Thyroid gland (tissue), 4 donors: ENCODE measurements around the gene PERP. TPM values are rescaled to one million over a fixed set of nuclear protein-coding genes. Genes with fewer than 3 reads are reported as not detected.

Experiments
- DNase-seq, 2 donors: peaks; one replicate each; pipeline ENCODE4 v3.0.0-alpha.2; 2019
- H3K27ac ChIP-seq, 3 donors: fragments of 200-600 bp; sonication (generic); 1 replicate in 2 of 3; 2 replicates in 1 of 3; pipeline ENCODE4 v1.5.1; 2016 to 2019; ENCODE audit warnings: mild to moderate bottlenecking in 1 of 3, moderate library complexity in 1 of 3
- H3K27me3 ChIP-seq: fragments of 200-600 bp; sonication (generic); one replicate; pipeline ENCODE4 v1.5.1; 2019
- H3K36me3 ChIP-seq, 2 donors: fragments of 200-600 bp; sonication (generic); one replicate each; pipeline ENCODE4 v1.5.1; 2016 to 2019
- H3K4me1 ChIP-seq, 2 donors: fragments of 200-600 bp; sonication (generic); one replicate each; pipeline ENCODE4 v1.5.1; 2017 to 2019
- H3K4me3 ChIP-seq, 3 donors: fragments of 200-600 bp; sonication (generic); replicated peaks in 1 of 3; 1 replicate in 2 of 3; 2 replicates in 1 of 3; pipeline ENCODE4 v1.5.1; 2016; ENCODE audit warnings: mild to moderate bottlenecking in 1 of 3
- H3K9me3 ChIP-seq: fragments of 200-600 bp; sonication (generic); one replicate; pipeline ENCODE4 v1.5.1; 2017
- CTCF ChIP-seq, 6 experiments: fragments of 200-600 bp in 3 of 6; fragments of 450-650 bp in 3 of 6; sonication (generic) in 3 of 6; IDR thresholded peaks; one replicate each; pipeline ENCODE4 v1.5.1; 2016 to 2019; ENCODE audit warnings: antibody characterized with exemption in 6 of 6, mild to moderate bottlenecking in 2 of 6, inconsistent platforms in 1 of 6, moderate library complexity in 1 of 6
- POLR2A ChIP-seq, 2 donors: fragments of 450-650 bp; IDR thresholded peaks; one replicate each; pipeline ENCODE4 v1.6.1; 2017; ENCODE audit warnings: antibody characterized with exemption in 2 of 2, mild to moderate bottlenecking in 2 of 2, moderate library complexity in 1 of 2
- WGBS, 2 donors: methylation state at CpG; one replicate each; pipeline ENCODE4 v1.1.5; 2017; 5-methylcytosine and 5-hydroxymethylcytosine counted together
- intact Hi-C: fragments of 100-400 bp; cut with DNase I; formaldehyde crosslinking; loops from one replicate; pipeline ENCODE4 v1.15.1; 2023
- total RNA-seq, 4 donors: library from RNA; depleted of rRNA; stranded (reverse); fragments of >200 nt; gene quantifications; one replicate each; pipeline ENCODE4 v1.2.3, GENCODE V29; 2016

Gene PERP
- total RNA-seq, 4 donors from 2014 or later = 26.4 to 47.8 (median 31.2) TPM

GRCh38 chr6:138106665-138107077, 548 bp downstream of the PERP start:
- H3K27ac ChIP-seq = peak overlapping the region; percentile 80 to 89 (median 83)
- no peaks in the 10 kb centered on the region for H3K9me3 ChIP-seq
- peaks cover 0 to 10% of the 10 kb centered on the region in 2 donors for H3K4me1 ChIP-seq
- H3K27me3 ChIP-seq = no peaks in the 10 kb centered on the region
- peak overlapping the region; percentile 44 to 94 (median 80) for H3K4me3 ChIP-seq
- intact Hi-C loops = loop anchor here (5.0 kb wide), 1 partner anchor 399 kb away; no protein-coding TSS in a partner anchor
- WGBS, 2 donors = 4% methylated on average over 15 to 17 of the region's 17 CpGs
- H3K36me3 ChIP-seq = no peaks in the 10 kb centered on the region
- TF ChIP-seq CTCF (IDR thresholded peaks at IDR 0.05) (no peak), POLR2A (IDR thresholded peaks at IDR 0.05) (no peak)
- DNase-seq = no peak

GRCh38 chr6:138105880-138106664, 1.1 kb downstream of the PERP start:
- peaks cover 0 to 10% of the 10 kb centered on the region in 2 donors for H3K4me1 ChIP-seq
- no peaks in the 10 kb centered on the region for H3K9me3 ChIP-seq
- H3K4me3 ChIP-seq = peak overlapping the region in 2 of 3 donors; percentile 80 to 94
- H3K36me3 ChIP-seq = no peaks in the 10 kb centered on the region
- intact Hi-C loops = loop anchor here (5.0 kb wide), 1 partner anchor 399 kb away; no protein-coding TSS in a partner anchor
- no peak for DNase-seq
- TF ChIP-seq CTCF (IDR thresholded peaks at IDR 0.05) (no peak), POLR2A (IDR thresholded peaks at IDR 0.05) (no peak)
- peak overlapping the region in 2 of 3 donors; percentile 83 to 89 for H3K27ac ChIP-seq
- WGBS, 2 donors = 11 to 20% methylated on average over 10 of the region's 10 CpGs
- H3K27me3 ChIP-seq = no peaks in the 10 kb centered on the region

DNA sequence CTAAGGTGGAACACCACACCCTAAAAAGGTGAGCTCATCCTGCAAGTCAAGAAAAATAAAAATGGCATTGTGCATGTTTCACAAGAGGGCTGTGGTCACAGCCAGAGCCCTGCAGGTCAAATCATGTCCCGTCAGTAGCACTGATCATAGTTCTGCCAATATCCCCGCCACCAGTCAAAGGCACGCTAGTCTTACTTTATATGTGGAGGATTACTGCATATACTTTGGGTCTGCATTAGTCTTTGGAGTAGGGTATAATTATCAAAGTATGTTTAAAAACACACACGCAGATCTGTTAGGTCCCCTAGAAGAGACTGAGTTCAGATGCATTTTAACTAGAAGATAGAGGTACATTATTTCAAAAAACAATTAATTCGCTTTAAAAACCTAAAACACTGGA, 1.8 kb downstream of the PERP start:
- Histone ChIP-seq H3K36me3 (no peaks in the 10 kb centered on the region), H3K4me1 (peaks cover 0 to 10% of the 10 kb centered on the region in 2 donors), H3K27ac (peak overlapping the region in 2 of 3 donors; percentile 83 to 89), H3K27me3 (no peaks in the 10 kb centered on the region), H3K4me3 (no peak overlapping the region), H3K9me3 (no peaks in the 10 kb centered on the region)
- TF ChIP-seq POLR2A (IDR thresholded peaks at IDR 0.05) = peak in 1 of 2 donors; percentile 32
- no peak for TF ChIP-seq CTCF (IDR thresholded peaks at IDR 0.05)
- no peak for DNase-seq
- intact Hi-C loops = loop anchor here (5.0 kb wide), 1 partner anchor 398 kb away; no protein-coding TSS in a partner anchor
- WGBS, 2 donors = 79 to 81% methylated on average over 5 of the region's 5 CpGs

- H3K4me3 ChIP-seq = no peak overlapping the region
These were observed 2.5 kb downstream of the PERP start for GRCh38 chr6:138104618-138105213.

More at GRCh38 chr6:138104618-138105213, 2.5 kb downstream of the PERP start:
- Histone ChIP-seq H3K36me3 (no peaks in the 10 kb centered on the region), H3K27me3 (no peaks in the 10 kb centered on the region), H3K9me3 (no peaks in the 10 kb centered on the region), H3K4me1 (peaks cover 0 to 10% of the 10 kb centered on the region in 2 donors), H3K27ac (no peak overlapping the region)
- 82 to 90% methylated on average over 10 of the region's 10 CpGs for WGBS, 2 donors
- DNase-seq = no peak
- intact Hi-C loops = loop anchor here (5.0 kb wide), 1 partner anchor 397 kb away; no protein-coding TSS in a partner anchor
- TF ChIP-seq POLR2A (IDR thresholded peaks at IDR 0.05) = no peak
- TF ChIP-seq CTCF (IDR thresholded peaks at IDR 0.05) = no peak
